Gastroesophageal sphincter (tissue), 3 donors: ENCODE data around the gene SPATA18.

Source experiments
- EP300 ChIP-seq: sonication (generic); formaldehyde crosslinking; IDR thresholded peaks from one replicate; pipeline ENCODE4 v1.6.1; 2017; ENCODE audit warnings: antibody characterized with exemption, mild to moderate bottlenecking
- POLR2A ChIP-seq, 2 donors: fragments of 450-650 bp; IDR thresholded peaks; one replicate each; pipeline ENCODE4 v1.6.1; 2017; ENCODE audit warnings: antibody characterized with exemption in 2 of 2, mild to moderate bottlenecking in 2 of 2, moderate library complexity in 1 of 2
- TF ChIP-seq, protein P1 (sequence below), 4 experiments: fragments of 200-600 bp in 2 of 4; fragments of 450-650 bp in 2 of 4; sonication (generic) in 1 of 4; IDR thresholded peaks; one replicate each; pipeline ENCODE4 v1.5.1; 2017 to 2019; ENCODE audit warnings: antibody characterized with exemption in 4 of 4, mild to moderate bottlenecking in 2 of 4, moderate library complexity in 2 of 4

- TF ChIP-seq POLR2A (IDR thresholded peaks at IDR 0.05) (no peak), EP300 (no peak)
- TF ChIP-seq, protein P1, sequence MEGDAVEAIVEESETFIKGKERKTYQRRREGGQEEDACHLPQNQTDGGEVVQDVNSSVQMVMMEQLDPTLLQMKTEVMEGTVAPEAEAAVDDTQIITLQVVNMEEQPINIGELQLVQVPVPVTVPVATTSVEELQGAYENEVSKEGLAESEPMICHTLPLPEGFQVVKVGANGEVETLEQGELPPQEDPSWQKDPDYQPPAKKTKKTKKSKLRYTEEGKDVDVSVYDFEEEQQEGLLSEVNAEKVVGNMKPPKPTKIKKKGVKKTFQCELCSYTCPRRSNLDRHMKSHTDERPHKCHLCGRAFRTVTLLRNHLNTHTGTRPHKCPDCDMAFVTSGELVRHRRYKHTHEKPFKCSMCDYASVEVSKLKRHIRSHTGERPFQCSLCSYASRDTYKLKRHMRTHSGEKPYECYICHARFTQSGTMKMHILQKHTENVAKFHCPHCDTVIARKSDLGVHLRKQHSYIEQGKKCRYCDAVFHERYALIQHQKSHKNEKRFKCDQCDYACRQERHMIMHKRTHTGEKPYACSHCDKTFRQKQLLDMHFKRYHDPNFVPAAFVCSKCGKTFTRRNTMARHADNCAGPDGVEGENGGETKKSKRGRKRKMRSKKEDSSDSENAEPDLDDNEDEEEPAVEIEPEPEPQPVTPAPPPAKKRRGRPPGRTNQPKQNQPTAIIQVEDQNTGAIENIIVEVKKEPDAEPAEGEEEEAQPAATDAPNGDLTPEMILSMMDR (IDR thresholded peaks at IDR 0.05), result no peak
Observed at GRCh38 chr4:52058275-52058674, 7.2 kb downstream of the SPATA18 start.
